Activated CD4-positive, alpha-beta T cell treated with anti-CD3 and anti-CD28 coated beads for 24 hours (primary cell): ENCODE data around the gene DHX29.
"Not testable (repeated sequence)": the region's sequence is repeated elsewhere in the genome, so short reads cannot be mapped to it uniquely, and the experiment has no call there.

Source experiments
- DNase-seq, 2 donors: peaks; one replicate each; pipeline ENCODE4 v3.0.0-alpha.2; 2020; ENCODE audit warnings: low read depth in 2 of 2

Gene DHX29, protein sequence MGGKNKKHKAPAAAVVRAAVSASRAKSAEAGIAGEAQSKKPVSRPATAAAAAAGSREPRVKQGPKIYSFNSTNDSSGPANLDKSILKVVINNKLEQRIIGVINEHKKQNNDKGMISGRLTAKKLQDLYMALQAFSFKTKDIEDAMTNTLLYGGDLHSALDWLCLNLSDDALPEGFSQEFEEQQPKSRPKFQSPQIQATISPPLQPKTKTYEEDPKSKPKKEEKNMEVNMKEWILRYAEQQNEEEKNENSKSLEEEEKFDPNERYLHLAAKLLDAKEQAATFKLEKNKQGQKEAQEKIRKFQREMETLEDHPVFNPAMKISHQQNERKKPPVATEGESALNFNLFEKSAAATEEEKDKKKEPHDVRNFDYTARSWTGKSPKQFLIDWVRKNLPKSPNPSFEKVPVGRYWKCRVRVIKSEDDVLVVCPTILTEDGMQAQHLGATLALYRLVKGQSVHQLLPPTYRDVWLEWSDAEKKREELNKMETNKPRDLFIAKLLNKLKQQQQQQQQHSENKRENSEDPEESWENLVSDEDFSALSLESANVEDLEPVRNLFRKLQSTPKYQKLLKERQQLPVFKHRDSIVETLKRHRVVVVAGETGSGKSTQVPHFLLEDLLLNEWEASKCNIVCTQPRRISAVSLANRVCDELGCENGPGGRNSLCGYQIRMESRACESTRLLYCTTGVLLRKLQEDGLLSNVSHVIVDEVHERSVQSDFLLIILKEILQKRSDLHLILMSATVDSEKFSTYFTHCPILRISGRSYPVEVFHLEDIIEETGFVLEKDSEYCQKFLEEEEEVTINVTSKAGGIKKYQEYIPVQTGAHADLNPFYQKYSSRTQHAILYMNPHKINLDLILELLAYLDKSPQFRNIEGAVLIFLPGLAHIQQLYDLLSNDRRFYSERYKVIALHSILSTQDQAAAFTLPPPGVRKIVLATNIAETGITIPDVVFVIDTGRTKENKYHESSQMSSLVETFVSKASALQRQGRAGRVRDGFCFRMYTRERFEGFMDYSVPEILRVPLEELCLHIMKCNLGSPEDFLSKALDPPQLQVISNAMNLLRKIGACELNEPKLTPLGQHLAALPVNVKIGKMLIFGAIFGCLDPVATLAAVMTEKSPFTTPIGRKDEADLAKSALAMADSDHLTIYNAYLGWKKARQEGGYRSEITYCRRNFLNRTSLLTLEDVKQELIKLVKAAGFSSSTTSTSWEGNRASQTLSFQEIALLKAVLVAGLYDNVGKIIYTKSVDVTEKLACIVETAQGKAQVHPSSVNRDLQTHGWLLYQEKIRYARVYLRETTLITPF (N-terminal part only)

GRCh38 chr5:55307383-55308253 lies at the start of gene DHX29, which contains the start of gene MTREX:
DHX29 (minus strand) TSS chr5:55307694; CDS start chr5:55307573, 121 bp downstream.
MTREX (plus strand) TSS chr5:55307989; CDS start chr5:55308014, 25 bp downstream.
- DNase-seq = peak; percentile 73 to 80

- DNase-seq = no peak
These were observed 49.4 kb upstream of the DHX29 start for GRCh38 chr5:55356896-55357295.

GRCh38 chr5:55350754-55351153 lies 43.3 kb upstream of the DHX29 start:
- no peak for DNase-seq

DNA sequence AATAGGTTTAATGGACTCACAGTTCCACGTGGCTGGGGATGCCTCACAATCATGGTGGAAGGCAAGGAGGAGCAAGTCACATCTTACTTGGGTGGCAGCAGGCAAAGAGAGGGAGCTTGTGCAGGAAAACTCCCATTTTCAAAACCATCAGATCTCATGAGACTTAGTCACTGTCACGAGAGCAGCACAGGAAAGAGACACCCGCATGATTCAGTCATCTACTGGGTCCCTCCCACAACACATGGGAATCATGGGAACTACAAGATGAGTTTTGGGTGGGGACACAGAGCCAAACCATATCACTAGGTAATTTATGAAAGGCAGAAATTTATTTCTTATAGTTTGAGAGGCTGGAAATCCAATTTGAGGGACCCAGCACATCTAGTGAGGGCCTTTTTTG lies 40.3 kb upstream of the DHX29 start:
- DNase-seq = no peak

DNA sequence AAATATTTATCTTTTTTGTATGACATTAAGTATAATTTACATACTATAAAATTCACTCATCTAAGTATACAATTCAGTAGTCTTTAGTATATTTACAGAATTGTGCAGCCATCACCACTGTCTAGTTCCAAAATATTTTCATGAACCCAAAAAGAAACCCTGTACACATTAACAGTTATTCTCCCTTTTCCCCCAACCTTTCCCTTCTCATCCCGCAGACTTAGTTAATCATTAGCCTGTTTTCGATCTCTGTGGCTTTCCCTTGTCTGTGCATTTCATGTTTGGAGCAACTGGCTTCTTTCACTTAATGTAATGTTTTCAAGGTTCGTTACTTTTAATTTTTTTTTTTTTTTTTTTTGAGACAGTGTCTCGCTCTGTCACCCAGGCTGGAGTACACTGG lies 37.8 kb upstream of the DHX29 start:
- DNase-seq = no peak

GRCh38 chr5:55344392-55344992 lies 37.0 kb upstream of the DHX29 start:
- peak; percentile 34 to 51 for DNase-seq

- DNase-seq = no peak
These were observed 36.1 kb upstream of the DHX29 start for GRCh38 chr5:55343609-55344008.

DNA sequence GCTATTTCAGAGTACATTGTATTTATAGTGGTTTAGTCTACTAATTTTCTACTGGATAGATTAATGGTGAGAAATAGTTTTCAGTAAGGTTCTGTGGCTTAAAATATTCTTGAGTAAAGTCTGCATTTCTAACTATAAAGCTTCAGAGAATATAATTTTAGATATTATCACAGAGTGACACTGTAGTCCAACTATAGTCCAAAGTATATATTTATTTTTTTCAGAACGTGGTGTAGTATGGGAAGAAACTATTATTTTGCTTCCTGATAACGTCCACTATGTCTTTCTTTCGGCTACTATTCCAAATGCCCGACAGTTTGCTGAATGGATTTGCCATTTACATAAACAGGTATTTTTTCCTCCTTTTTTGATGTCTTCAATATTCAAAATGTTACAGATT lies 35.6 kb upstream of the DHX29 start:
- no peak for DNase-seq

DNA sequence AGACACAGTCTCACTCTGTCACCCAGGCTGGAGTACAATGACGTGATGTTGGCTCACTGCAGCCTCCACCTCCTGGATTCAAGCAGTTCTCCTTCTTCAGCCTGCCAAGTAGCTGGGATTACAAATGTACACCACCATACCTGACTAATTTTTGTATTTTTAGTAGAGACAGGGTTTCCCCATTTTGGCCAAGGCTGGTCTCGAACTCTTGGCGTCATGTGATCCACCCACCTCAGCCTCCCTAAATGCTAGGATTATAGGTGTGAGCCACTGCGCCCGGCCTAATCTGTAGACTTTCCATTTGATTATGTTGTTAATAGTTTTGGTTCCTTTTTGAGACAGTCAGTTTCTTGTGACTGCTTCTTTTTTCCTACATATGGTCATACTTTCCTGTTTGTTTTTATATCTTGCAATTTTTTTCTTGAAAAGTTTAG lies 31.3 kb upstream of the DHX29 start:
- peak; percentile 38 to 57 for DNase-seq

- DNase-seq = no peak
These were observed 30.7 kb upstream of the DHX29 start for GRCh38 chr5:55338092-55338613.

GRCh38 chr5:55333811-55334210 lies 26.3 kb upstream of the DHX29 start:
- DNase-seq = no peak

DNA sequence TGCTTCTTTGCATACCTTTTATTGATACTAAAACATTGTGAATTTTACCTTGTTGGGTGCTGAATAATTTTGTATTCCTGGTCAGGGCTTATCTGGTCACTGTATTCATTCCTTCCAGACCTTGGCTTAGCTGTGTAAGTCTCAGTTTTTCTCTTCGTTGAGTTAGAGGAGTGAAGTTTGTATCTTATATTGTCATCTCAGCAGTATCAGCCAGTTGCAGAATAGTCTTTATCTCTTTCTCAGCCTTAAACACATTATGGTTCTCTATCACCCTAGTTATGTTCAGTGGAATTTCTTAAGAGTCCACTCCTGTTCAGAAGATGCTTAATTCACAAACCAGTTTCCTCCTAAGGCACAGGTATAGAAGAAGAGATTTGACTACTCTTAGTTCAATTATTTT lies 25.5 kb upstream of the DHX29 start:
- no peak for DNase-seq

DNA sequence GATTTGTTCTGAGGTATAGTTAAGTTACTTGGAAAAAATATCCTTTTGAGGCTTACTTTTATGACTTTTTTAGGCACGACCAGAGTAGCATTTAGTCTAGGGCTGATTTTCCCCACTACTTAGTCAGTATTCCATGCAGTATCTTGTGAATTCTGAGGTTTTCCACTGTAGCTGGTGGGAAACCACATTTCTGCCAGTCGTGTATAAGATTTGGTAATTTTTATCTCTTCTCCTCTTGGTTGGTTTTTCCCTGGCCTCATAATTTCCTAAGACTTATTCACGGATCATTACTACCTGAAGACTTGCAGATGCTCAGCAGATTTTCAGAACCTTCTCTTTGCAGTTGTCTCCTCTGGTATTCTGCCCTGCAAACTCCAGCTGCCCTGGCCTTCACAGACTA lies 23.8 kb upstream of the DHX29 start:
- no peak for DNase-seq

DNA sequence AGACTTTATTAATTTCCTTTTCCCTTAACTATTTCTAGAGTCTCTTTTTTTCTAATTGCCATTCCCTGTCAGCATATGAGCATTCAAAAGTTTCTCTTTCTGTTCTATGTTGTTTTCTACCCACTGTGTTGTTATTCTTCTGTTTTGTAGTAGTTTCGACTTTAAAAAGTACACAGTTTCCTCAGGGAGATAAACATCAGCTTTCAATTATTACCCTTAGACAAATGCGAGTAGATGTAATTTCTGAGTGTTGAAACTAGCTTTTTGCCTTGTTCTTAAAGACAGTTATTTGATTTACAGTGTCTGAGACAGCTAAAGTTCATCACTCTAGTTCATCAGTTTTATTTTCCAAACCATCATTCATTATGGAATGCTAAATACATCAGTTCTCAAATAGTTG lies 19.8 kb upstream of the DHX29 start:
- DNase-seq = no peak

DNA sequence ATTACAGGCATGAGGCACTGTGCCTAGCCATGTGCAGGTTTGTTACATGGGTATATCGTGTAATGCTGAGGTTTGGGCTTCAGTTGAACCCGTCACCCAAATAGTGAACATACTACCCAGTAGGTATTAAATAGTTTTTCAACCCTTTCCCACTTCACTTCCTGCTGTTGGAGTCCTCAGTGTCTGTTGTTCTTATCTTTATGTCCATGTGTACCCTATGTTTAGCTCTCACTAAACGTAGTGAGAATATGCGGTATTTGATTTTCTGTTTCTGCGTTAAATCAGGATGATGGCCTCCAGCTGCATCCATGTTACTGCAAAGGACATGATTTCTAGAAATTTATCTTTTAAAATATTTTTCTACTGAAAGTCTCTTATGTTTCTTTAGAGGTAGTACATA lies 18.1 kb upstream of the DHX29 start:
- DNase-seq = no peak

DNA sequence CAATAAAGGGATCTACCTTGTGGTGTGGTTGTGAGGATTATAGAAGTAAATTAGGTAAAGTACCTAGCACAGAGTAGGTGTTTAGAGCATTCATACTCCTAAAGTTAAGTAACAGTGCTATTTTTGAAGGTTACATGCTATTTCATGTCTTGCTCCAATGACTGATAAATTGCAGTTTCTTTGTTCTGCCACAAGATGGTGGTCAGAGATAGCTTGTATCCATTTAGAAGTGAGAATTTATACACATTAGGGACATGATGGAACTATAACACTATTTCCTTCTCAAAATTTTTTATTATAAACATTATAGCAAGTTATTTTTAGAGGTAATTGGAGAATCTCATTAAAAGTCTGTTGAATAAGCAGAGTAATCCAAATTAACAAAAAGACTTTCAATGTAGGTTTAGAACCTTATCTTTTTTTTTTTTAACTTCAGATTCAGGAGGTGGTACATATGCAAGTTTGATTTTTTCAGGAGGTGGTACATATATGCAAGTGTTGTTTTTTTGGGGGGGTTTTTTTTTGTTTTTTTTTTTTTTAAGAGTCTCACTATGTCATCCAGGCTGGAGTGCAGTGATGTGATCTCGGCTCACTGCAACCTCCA lies 17.4 kb upstream of the DHX29 start:
- DNase-seq = no peak

- DNase-seq = no peak
These were observed 16.5 kb upstream of the DHX29 start for GRCh38 chr5:55324006-55324405.

DNA sequence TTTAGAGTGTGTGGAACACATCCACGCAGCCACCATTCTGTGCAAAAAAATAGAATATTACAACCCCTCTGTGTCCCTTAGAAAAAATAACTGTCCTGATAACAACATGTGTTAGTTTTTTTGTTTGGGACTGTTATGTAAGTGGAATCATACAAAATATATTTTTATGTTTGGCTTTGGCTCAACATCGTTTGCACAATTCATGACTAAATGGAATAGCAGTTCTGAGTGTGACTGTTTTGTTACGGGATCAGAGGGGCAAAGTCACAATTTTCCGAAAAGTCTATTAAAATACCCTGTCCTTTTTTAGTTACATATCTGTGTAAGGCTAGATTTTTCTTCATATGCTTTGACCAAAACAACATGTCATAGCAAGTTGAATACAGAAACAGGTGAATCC lies 13.1 kb upstream of the DHX29 start:
- DNase-seq = no peak

DNA sequence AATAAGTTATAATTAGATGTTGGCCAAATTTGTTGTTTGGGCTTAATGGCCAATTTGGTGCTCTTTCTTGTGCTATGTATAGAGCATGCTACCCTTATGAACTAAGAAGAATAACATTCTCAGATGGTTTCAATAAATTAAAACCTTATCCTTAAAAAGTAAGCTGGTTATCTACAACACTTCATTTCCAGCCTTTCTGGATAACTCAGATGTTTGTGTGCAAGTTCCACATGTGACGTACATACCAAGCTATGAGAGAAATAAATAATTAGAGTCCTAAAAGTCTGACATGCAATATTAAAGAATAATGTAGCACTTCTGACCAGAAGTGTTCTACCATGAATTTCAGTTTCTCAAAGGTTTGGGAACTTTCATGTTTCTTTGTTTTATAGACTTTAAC lies 12.0 kb upstream of the DHX29 start:
- DNase-seq = no peak

GRCh38 chr5:55318237-55318636 lies 10.7 kb upstream of the DHX29 start:
- not testable (repeated sequence) for DNase-seq
